Uterus (tissue), 4 donors: ENCODE results near the gene TCEAL8. TPM values are rescaled to one million over a fixed set of nuclear protein-coding genes. Genes with fewer than 3 reads are reported as not detected.
"Not testable (repeated sequence)": the region's sequence is repeated elsewhere in the genome, so short reads cannot be mapped to it uniquely, and the experiment has no call there.

ENCODE experiments used
- DNase-seq, 2 donors: peaks; one replicate each; pipeline ENCODE4 v3.0.0-alpha.2; 2019 to 2020
- H3K27ac ChIP-seq, 2 donors: fragments of 200-600 bp; sonication (generic); 1 replicate in 1 of 2; 2 replicates in 1 of 2; pipeline ENCODE4 v1.5.1; 2016 to 2018
- H3K27me3 ChIP-seq, 2 donors: fragments of 200-600 bp; sonication (generic); one replicate each; pipeline ENCODE4 v1.5.1; 2018 to 2019; ENCODE audit warnings: control low read depth in 1 of 2
- H3K36me3 ChIP-seq, 2 donors: fragments of 200-600 bp; sonication (generic); one replicate each; pipeline ENCODE4 v1.5.1; 2019; ENCODE audit warnings: control low read depth in 1 of 2
- H3K4me1 ChIP-seq, 2 donors: fragments of 200-600 bp; sonication (generic); one replicate each; pipeline ENCODE4 v1.5.1; 2018 to 2019; ENCODE audit warnings: control low read depth in 1 of 2
- H3K4me3 ChIP-seq, 2 donors: fragments of 200-600 bp; sonication (generic); 1 replicate in 1 of 2; 2 replicates in 1 of 2; pipeline ENCODE4 v1.5.1; 2018 to 2019; ENCODE audit warnings: mild to moderate bottlenecking in 1 of 2
- H3K9me3 ChIP-seq, 2 donors: fragments of 200-600 bp; sonication (generic); one replicate each; pipeline ENCODE4 v1.5.1; 2019; ENCODE audit warnings: control low read depth in 1 of 2
- CTCF ChIP-seq, 4 experiments: fragments of 200-600 bp in 2 of 4; fragments of 450-650 bp in 2 of 4; sonication (generic) in 2 of 4; IDR thresholded peaks; one replicate each; pipeline ENCODE4 v1.5.1; 2016 to 2019; ENCODE audit warnings: antibody characterized with exemption in 4 of 4, mild to moderate bottlenecking in 2 of 4, moderate library complexity in 1 of 4
- POLR2A ChIP-seq, 2 donors: fragments of 450-650 bp; IDR thresholded peaks; one replicate each; pipeline ENCODE4 v1.6.1; 2016; ENCODE audit warnings: antibody characterized with exemption in 2 of 2, mild to moderate bottlenecking in 1 of 2, moderate library complexity in 1 of 2
- intact Hi-C: fragments of 100-400 bp; cut with DNase I; formaldehyde crosslinking; loops from one replicate; pipeline ENCODE4 v1.15.1; 2023; ENCODE audit warnings: low total_unique reads
- total RNA-seq, 4 donors: library from RNA; depleted of rRNA in 3 of 4; stranded (reverse); fragments of >200 nt in 3 of 4; gene quantifications; one replicate each; pipeline versions ENCODE4 v1.1.0 to v1.2.4, GENCODE V29; 2014 to 2023
- donor health status: DM: yes; HTN: yes; CAD: no.

The TCEAL8 gene
- total RNA-seq, 4 donors from 2014 or later: 56.1 to 181 (median 128) TPM

GRCh38 chrX:103236296-103236695, 18.7 kb downstream of the TCEAL8 start:
- Histone ChIP-seq H3K27me3 (no peaks in the 10 kb centered on the region), H3K4me1 (no peaks in the 10 kb centered on the region)

GRCh38 chrX:103235608-103236007, 19.3 kb downstream of the TCEAL8 start:
- intact Hi-C loops, DNase-seq, H3K27me3 ChIP-seq, H3K4me3 ChIP-seq, H3K36me3 ChIP-seq, H3K9me3 ChIP-seq, H3K4me1 ChIP-seq, H3K27ac ChIP-seq: not testable (repeated sequence)

More at GRCh38 chrX:103236296-103236695, 18.7 kb downstream of the TCEAL8 start:
- intact Hi-C loops: no loop called here
- no peak for DNase-seq
- Histone ChIP-seq H3K4me3 (no peak overlapping the region), H3K27ac (no peak overlapping the region), H3K9me3 (no peaks in the 10 kb centered on the region), H3K36me3 (no peaks in the 10 kb centered on the region)
- TF ChIP-seq CTCF (IDR thresholded peaks at IDR 0.05): no peak
- TF ChIP-seq POLR2A (IDR thresholded peaks at IDR 0.05): no peak

- TF ChIP-seq POLR2A (IDR thresholded peaks at IDR 0.05): no peak
- TF ChIP-seq CTCF (IDR thresholded peaks at IDR 0.05): no peak
- Histone ChIP-seq H3K4me1 (no peaks in the 10 kb centered on the region), H3K9me3 (no peaks in the 10 kb centered on the region), H3K36me3 (no peaks in the 10 kb centered on the region), H3K4me3 (no peak overlapping the region), H3K27ac (no peak overlapping the region), H3K27me3 (no peaks in the 10 kb centered on the region)
- intact Hi-C loops: no loop called here
- DNase-seq: no peak
Observed at GRCh38 chrX:103234869-103235268, 20.1 kb downstream of the TCEAL8 start.

GRCh38 chrX:103233263-103233662, 21.7 kb downstream of the TCEAL8 start:
- H3K4me1 ChIP-seq: no peaks in the 10 kb centered on the region
- TF ChIP-seq POLR2A (IDR thresholded peaks at IDR 0.05) (no peak), CTCF (IDR thresholded peaks at IDR 0.05) (no peak)
- H3K9me3 ChIP-seq: no peaks in the 10 kb centered on the region
- H3K27me3 ChIP-seq: no peaks in the 10 kb centered on the region
- H3K27ac ChIP-seq: no peak overlapping the region
- intact Hi-C loops: no loop called here
- no peak for DNase-seq
- no peak overlapping the region for H3K4me3 ChIP-seq
- no peaks in the 10 kb centered on the region for H3K36me3 ChIP-seq

GRCh38 chrX:103225918-103226317, 29.0 kb downstream of the TCEAL8 start:
- H3K36me3 ChIP-seq, H3K4me3 ChIP-seq, H3K4me1 ChIP-seq, H3K9me3 ChIP-seq, DNase-seq, intact Hi-C loops, H3K27me3 ChIP-seq, H3K27ac ChIP-seq: not testable (repeated sequence)

GRCh38 chrX:103220511-103221323, 34.2 kb downstream of the TCEAL8 start:
- no peak overlapping the region for H3K27ac ChIP-seq
- no peak overlapping the region for H3K4me3 ChIP-seq
- H3K9me3 ChIP-seq: no peaks in the 10 kb centered on the region
- TF ChIP-seq POLR2A (IDR thresholded peaks at IDR 0.05) (no peak), CTCF (IDR thresholded peaks at IDR 0.05) (no peak)
- no peaks in the 10 kb centered on the region for H3K4me1 ChIP-seq
- no peak for DNase-seq
- no peaks in the 10 kb centered on the region for H3K36me3 ChIP-seq
- no peaks in the 10 kb centered on the region for H3K27me3 ChIP-seq
- intact Hi-C loops: no loop called here
